Heart left ventricle (tissue), 16 donors: ENCODE results near the gene NLRP9. TPM values are rescaled to one million over a fixed set of nuclear protein-coding genes. Genes with fewer than 3 reads are reported as not detected.

Source experiments
- ATAC-seq, 4 donors: fragments of 200-7000 bp; cut with Tn5 transposase; one replicate each; pipeline ENCODE4 v1.9.1; 2020 to 2022; ENCODE audit warnings: moderate library complexity in 4 of 4, mild to moderate bottlenecking in 3 of 4, moderate number of reproducible peaks in 1 of 4
- DNase-seq, 5 donors: peaks; one replicate each; pipeline ENCODE4 v3.0.0-alpha.2; 2020
- H3K27ac ChIP-seq, 12 donors: fragments of 200-600 bp; sonication (generic) in 4 of 12; one replicate each; pipeline versions ENCODE4 v1.5.0 to v1.8.0; 2016 to 2022; ENCODE audit warnings: mild to moderate bottlenecking in 2 of 12
- H3K27me3 ChIP-seq, 9 donors: fragments of 200-600 bp; sonication (generic) in 2 of 9; one replicate each; pipeline versions ENCODE4 v1.5.1 to v1.8.0; 2016 to 2022; ENCODE audit warnings: mild to moderate bottlenecking in 3 of 9
- H3K36me3 ChIP-seq, 9 donors: fragments of 200-600 bp; sonication (generic) in 2 of 9; one replicate each; pipeline versions ENCODE4 v1.5.0 to v1.8.0; 2018 to 2022; ENCODE audit warnings: mild to moderate bottlenecking in 2 of 9
- H3K4me1 ChIP-seq, 12 donors: fragments of 200-600 bp; sonication (generic) in 4 of 12; one replicate each; pipeline versions ENCODE4 v1.5.0 to v1.8.0; 2016 to 2022; ENCODE audit warnings: mild to moderate bottlenecking in 3 of 12
- H3K4me3 ChIP-seq, 12 donors: fragments of 200-600 bp; sonication (generic) in 4 of 12; one replicate each; pipeline versions ENCODE4 v1.5.0 to v1.8.0; 2017 to 2022; ENCODE audit warnings: mild to moderate bottlenecking in 9 of 12, moderate library complexity in 4 of 12
- H3K9me3 ChIP-seq, 12 donors: fragments of 200-600 bp; sonication (generic) in 4 of 12; one replicate each; pipeline versions ENCODE4 v1.5.0 to v1.8.0; 2016 to 2022; ENCODE audit warnings: mild to moderate bottlenecking in 1 of 12
- CTCF ChIP-seq, 12 donors: fragments of 200-600 bp; sonication (generic) in 4 of 12; IDR thresholded peaks; one replicate each; pipeline versions ENCODE4 v1.5.0 to v1.8.0; 2018 to 2022; ENCODE audit warnings: antibody characterized with exemption in 12 of 12, mild to moderate bottlenecking in 5 of 12
- POLR2A ChIP-seq, 2 donors: fragments of 450-650 bp; IDR thresholded peaks; one replicate each; pipeline ENCODE4 v1.6.1; 2017; ENCODE audit warnings: antibody characterized with exemption in 2 of 2, mild to moderate bottlenecking in 2 of 2, moderate library complexity in 2 of 2
- WGBS, 4 donors: extraction: QIAGEN DNeasy Blood & Tissue Kit in 2 of 4; methylation state at CpG; one replicate each; pipeline versions ENCODE4 v1.1.5 to v1.1.7; 2013 to 2018; 5-methylcytosine and 5-hydroxymethylcytosine counted together
- intact Hi-C, 10 donors: fragments of 100-400 bp; cut with DNase I; formaldehyde crosslinking; loops; one replicate each; pipeline versions ENCODE4 v1.11.1 to v1.14.2; 2022
- polyA plus RNA-seq, 2 donors: library from polyadenylated mRNA; stranded (reverse); fragments of 200-250 nt; gene quantifications; one replicate each; pipeline ENCODE4 v1.2.3, GENCODE V29; 2013
- total RNA-seq, 9 donors: library from RNA; depleted of rRNA in 2 of 9; stranded (reverse); fragments of >200 nt in 2 of 9; fragmentation: NEBNext Ultra II Directional in 3 of 9; extraction: Animal tissue kit (Norgen Biotek cat#: 25700) in 3 of 9; gene quantifications; one replicate each; pipeline versions ENCODE4 v1.1.0 to v1.2.4, GENCODE V29; 2016 to 2023
- donor health status: ischemic (EF 13 %, LVEDD 7.1; RV severe dilation, severe dysfunction).
- donor health status: healthy with polysubstance abuse.
- donor health status: DM: no; HTN: yes; CAD: no.
- donor health status: DM: no; HTN: no; CAD: no.
- donor health status: ischemic (EF 25% LVEDD 6.9; RV normal size, moderate dysfunction).
- donor health status: ischemic (EF 25% LVEDD 5.7; RV mildly dilated, moderate dysfunction).
- donor health status: healthy.
- donor health status: DM: yes; HTN: yes; CAD: no.
- donor health status: ischemic (EF 35%, LVEDD 5.7; RV mildly dilated, moderate dysfunction).
- donor health status: nonischemic (EF 11% LVEDD 7.7; RV severe dilation, severe dysfunction).
- donor health status: DM: yes; HTN: yes; CAD: no.
- donor health status: PGD.
- donor health status: ischemic (EF 29% LVEDD 5.4; RV normal size, mild dysfunction).
- donor health status: nonischemic (EF 23%, LVEDD 6.1; RV moderate dilation, normal function).

The NLRP9 gene
- total and polyA plus RNA-seq, 11 donors, result not detected

GRCh38 chr19:55694241-55694655 is 44.0 kb downstream of the NLRP9 start:
- Histone ChIP-seq H3K9me3 (no peaks in the 10 kb centered on the region), H3K4me3 (no peak overlapping the region), H3K27ac (no peak overlapping the region), H3K4me1 (no peaks in the 10 kb centered on the region), H3K36me3 (peaks cover 0 to 96% (median 84%) of the 10 kb centered on the region in 9 donors), H3K27me3 (no peaks in the 10 kb centered on the region)
- no peak for ATAC-seq
- TF ChIP-seq POLR2A (IDR thresholded peaks at IDR 0.05) (no peak), CTCF (IDR thresholded peaks at IDR 0.05) (no peak)
- WGBS, 4 donors, result 87 to 89% (median 88%) methylated on average over 15 of the region's 15 CpGs
- DNase-seq, result peak in 2 of 5 donors; percentile 13 to 23
- intact Hi-C loops, result no loop called here

GRCh38 chr19:55693336-55693974 is 44.7 kb downstream of the NLRP9 start:
- Histone ChIP-seq H3K36me3 (peaks cover 0 to 96% (median 89%) of the 10 kb centered on the region in 9 donors), H3K4me3 (no peak overlapping the region), H3K9me3 (no peaks in the 10 kb centered on the region), H3K27ac (no peak overlapping the region), H3K4me1 (peaks cover 0 to 2% (median 0%) of the 10 kb centered on the region in 12 donors), H3K27me3 (no peaks in the 10 kb centered on the region)
- DNase-seq (peak in 2 of 5 donors; percentile 3 to 14), ATAC-seq (no peak)
- TF ChIP-seq POLR2A (IDR thresholded peaks at IDR 0.05) (no peak), CTCF (IDR thresholded peaks at IDR 0.05) (no peak)
- intact Hi-C loops, result no loop called here
- WGBS, 4 donors, result 96 to 97% (median 96%) methylated on average over 17 to 20 of the region's 20 CpGs

- 88 to 96% (median 92%) methylated on average over 18 to 19 of the region's 19 CpGs for WGBS, 4 donors
- no peak for TF ChIP-seq POLR2A (IDR thresholded peaks at IDR 0.05)
- TF ChIP-seq CTCF (IDR thresholded peaks at IDR 0.05), result no peak
- ATAC-seq, result no peak
- H3K27me3 ChIP-seq, result no peaks in the 10 kb centered on the region
- H3K9me3 ChIP-seq, result no peaks in the 10 kb centered on the region
- no peak overlapping the region for H3K27ac ChIP-seq
- intact Hi-C loops, result no loop called here
- H3K4me1 ChIP-seq, result peaks cover 0 to 10% (median 0%) of the 10 kb centered on the region in 12 donors
- peak in 2 of 5 donors; percentile 14 to 24 for DNase-seq
- H3K36me3 ChIP-seq, result peaks cover 0 to 97% (median 89%) of the 10 kb centered on the region in 9 donors
- H3K4me3 ChIP-seq, result no peak overlapping the region
Measured at GRCh38 chr19:55692681-55693081, 45.5 kb downstream of the NLRP9 start.

GRCh38 chr19:55691561-55692481 is 46.4 kb downstream of the NLRP9 start:
- ATAC-seq (no peak), DNase-seq (peak in 2 of 5 donors; percentile 20 to 21)
- Histone ChIP-seq H3K36me3 (peaks cover 0 to 97% (median 85%) of the 10 kb centered on the region in 9 donors), H3K27me3 (no peaks in the 10 kb centered on the region), H3K27ac (no peak overlapping the region), H3K9me3 (no peaks in the 10 kb centered on the region), H3K4me1 (peaks cover 0 to 16% (median 0%) of the 10 kb centered on the region in 12 donors), H3K4me3 (no peak overlapping the region)
- TF ChIP-seq CTCF (IDR thresholded peaks at IDR 0.05) (no peak), POLR2A (IDR thresholded peaks at IDR 0.05) (no peak)
- WGBS, 4 donors, result 93 to 94% (median 94%) methylated on average over 24 to 31 of the region's 31 CpGs
- intact Hi-C loops, result no loop called here
